ENCODE data around the gene BAG1.

- TF ChIP-seq, protein P1, sequence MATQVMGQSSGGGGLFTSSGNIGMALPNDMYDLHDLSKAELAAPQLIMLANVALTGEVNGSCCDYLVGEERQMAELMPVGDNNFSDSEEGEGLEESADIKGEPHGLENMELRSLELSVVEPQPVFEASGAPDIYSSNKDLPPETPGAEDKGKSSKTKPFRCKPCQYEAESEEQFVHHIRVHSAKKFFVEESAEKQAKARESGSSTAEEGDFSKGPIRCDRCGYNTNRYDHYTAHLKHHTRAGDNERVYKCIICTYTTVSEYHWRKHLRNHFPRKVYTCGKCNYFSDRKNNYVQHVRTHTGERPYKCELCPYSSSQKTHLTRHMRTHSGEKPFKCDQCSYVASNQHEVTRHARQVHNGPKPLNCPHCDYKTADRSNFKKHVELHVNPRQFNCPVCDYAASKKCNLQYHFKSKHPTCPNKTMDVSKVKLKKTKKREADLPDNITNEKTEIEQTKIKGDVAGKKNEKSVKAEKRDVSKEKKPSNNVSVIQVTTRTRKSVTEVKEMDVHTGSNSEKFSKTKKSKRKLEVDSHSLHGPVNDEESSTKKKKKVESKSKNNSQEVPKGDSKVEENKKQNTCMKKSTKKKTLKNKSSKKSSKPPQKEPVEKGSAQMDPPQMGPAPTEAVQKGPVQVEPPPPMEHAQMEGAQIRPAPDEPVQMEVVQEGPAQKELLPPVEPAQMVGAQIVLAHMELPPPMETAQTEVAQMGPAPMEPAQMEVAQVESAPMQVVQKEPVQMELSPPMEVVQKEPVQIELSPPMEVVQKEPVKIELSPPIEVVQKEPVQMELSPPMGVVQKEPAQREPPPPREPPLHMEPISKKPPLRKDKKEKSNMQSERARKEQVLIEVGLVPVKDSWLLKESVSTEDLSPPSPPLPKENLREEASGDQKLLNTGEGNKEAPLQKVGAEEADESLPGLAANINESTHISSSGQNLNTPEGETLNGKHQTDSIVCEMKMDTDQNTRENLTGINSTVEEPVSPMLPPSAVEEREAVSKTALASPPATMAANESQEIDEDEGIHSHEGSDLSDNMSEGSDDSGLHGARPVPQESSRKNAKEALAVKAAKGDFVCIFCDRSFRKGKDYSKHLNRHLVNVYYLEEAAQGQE (IDR thresholded peaks at IDR 0.05; ENCODE audit: unreplicated experiment), result no peak
- TF ChIP-seq, protein P2, sequence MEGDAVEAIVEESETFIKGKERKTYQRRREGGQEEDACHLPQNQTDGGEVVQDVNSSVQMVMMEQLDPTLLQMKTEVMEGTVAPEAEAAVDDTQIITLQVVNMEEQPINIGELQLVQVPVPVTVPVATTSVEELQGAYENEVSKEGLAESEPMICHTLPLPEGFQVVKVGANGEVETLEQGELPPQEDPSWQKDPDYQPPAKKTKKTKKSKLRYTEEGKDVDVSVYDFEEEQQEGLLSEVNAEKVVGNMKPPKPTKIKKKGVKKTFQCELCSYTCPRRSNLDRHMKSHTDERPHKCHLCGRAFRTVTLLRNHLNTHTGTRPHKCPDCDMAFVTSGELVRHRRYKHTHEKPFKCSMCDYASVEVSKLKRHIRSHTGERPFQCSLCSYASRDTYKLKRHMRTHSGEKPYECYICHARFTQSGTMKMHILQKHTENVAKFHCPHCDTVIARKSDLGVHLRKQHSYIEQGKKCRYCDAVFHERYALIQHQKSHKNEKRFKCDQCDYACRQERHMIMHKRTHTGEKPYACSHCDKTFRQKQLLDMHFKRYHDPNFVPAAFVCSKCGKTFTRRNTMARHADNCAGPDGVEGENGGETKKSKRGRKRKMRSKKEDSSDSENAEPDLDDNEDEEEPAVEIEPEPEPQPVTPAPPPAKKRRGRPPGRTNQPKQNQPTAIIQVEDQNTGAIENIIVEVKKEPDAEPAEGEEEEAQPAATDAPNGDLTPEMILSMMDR (conservative IDR thresholded peaks at IDR 0.05; ENCODE audit: low read depth in 2 of 2), result no peak
- TF ChIP-seq JUNB (IDR thresholded peaks at IDR 0.05; ENCODE audit: unreplicated experiment) (no peak), CREB1 (CRISPR knock-in tag; IDR thresholded peaks at IDR 0.05; ENCODE audit: low read depth) (no peak), EZH2 (IDR thresholded peaks at IDR 0.05; ENCODE audit: low read depth, unreplicated experiment) (no peak)
Observed at GRCh38 chr9:33230756-33231622, 33.5 kb downstream of the BAG1 start.
